Glomerular endothelial cell (primary cell): ENCODE data around the gene SLC18A3. TPM values are rescaled to one million over a fixed set of nuclear protein-coding genes. Genes with fewer than 3 reads are reported as not detected.
A peak's percentile ranks its signal among the peaks of the same experiment; 100 is the strongest.

Experiments
- DNase-seq: peaks from one replicate; pipeline ENCODE4 v3.0.0-alpha.2; 2011; ENCODE audit warnings: low read depth, low spot score; ENCODE audit errors: extremely low read depth
- total RNA-seq: library from RNA; depleted of rRNA; stranded (reverse); fragments of >200 nt; gene quantifications from 2 replicates; pipeline ENCODE4 v1.2.3, GENCODE V29; 2015

SLC18A3 gene
- total RNA-seq: not detected in 2 replicates

GRCh38 chr10:49610114-49610457 lies at the start of gene SLC18A3:
Gene SLC18A3, plus strand, starts transcription at chr10:49610310. Its CDS starts 431 bp downstream, at chr10:49610741.
- DNase-seq: no peak

DNA sequence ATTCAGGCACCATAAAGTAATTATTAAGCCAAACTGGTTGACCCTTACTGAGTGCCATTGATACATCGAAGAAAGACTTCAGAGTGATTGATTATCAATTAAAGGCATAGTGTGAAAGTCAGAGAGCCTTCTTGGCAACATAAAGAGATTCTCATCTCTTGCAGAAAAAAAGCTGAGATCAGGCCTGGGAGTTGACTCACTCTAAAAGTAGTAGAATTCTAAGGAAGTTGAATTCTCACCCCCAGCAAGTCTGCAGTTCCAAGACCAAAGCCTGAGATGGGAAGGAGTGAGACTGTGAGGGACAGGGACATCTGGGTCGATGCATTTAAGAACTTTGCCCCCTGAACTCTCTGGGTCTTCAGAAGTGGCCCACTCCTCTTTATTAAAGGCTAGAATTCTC lies 49.6 kb upstream of the SLC18A3 start:
- no peak for DNase-seq

GRCh38 chr10:49562893-49563292 lies 47.2 kb upstream of the SLC18A3 start:
- no peak for DNase-seq

- no peak for DNase-seq
These were observed 45.6 kb upstream of the SLC18A3 start for GRCh38 chr10:49564461-49565009.

DNA sequence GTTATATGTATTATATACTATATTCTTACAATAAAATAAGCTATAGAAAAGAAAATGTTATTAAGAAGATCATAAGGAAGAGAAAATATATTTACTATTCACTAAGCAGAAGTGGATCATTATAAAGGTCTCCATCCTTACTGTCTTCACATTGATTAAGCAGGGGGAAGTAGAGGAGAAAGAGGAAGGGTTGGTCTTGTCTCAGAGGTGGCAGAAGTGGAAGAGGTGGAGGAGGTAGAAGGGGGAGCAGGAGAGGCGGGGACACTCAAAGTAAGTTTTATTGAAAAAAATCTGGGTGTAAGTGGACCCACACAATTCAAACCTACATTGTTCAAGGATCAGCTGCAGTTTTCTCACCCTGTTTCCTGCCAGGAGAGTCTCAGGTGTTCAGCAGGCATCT lies 42.3 kb upstream of the SLC18A3 start:
- DNase-seq: no peak

DNA sequence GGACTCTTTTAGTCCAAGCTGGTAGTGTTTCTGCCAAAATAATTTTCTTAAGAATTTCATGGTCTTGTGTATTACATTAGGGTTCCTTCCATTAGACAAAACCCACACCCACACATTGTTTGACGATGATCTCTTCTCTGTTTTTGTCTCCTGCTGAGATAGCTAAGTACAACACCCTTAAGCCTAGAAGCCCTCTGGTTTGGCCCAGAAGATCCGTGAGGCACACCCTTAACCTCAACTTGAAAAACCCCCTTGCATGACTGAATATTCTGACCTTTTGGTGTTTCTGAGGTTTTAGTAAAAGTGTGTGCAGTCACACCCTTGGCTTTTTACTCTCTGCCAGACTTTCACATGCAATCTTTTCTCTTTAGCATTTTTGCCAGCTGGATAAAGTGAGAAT lies 41.9 kb upstream of the SLC18A3 start:
- DNase-seq: no peak

GRCh38 chr10:49569031-49569631 lies 41.0 kb upstream of the SLC18A3 start:
- no peak for DNase-seq

- no peak for DNase-seq
These were observed 38.7 kb upstream of the SLC18A3 start for GRCh38 chr10:49571388-49571787.

GRCh38 chr10:49572594-49573114 lies 37.5 kb upstream of the SLC18A3 start:
- DNase-seq: no peak

DNA sequence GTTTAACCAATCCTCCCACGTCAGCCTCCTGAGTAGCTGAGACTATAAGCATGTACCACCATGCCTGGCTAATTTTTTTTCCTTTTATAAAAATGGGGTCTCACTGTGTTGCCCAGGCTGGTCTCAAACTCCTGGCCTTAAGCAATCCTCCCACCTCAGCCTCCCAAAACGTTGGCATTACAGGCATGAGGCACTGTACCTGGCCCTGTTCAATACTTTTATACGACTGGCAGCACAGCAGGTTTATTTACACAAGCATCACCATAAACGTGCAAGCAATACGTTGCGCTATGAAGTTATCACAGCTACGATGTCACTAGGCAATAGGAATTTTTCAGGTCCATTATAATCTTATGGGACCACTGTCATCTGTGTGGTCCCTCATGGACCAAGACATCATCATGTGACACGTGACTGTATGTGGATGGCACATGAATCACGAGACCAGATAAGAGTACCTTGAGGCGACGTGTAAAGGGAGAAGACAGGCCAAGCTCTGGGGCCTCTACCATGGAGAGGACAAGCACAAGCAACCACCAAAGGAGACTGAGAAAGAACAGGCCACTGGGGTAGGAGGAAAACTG lies 34.5 kb upstream of the SLC18A3 start:
- DNase-seq: no peak

DNA sequence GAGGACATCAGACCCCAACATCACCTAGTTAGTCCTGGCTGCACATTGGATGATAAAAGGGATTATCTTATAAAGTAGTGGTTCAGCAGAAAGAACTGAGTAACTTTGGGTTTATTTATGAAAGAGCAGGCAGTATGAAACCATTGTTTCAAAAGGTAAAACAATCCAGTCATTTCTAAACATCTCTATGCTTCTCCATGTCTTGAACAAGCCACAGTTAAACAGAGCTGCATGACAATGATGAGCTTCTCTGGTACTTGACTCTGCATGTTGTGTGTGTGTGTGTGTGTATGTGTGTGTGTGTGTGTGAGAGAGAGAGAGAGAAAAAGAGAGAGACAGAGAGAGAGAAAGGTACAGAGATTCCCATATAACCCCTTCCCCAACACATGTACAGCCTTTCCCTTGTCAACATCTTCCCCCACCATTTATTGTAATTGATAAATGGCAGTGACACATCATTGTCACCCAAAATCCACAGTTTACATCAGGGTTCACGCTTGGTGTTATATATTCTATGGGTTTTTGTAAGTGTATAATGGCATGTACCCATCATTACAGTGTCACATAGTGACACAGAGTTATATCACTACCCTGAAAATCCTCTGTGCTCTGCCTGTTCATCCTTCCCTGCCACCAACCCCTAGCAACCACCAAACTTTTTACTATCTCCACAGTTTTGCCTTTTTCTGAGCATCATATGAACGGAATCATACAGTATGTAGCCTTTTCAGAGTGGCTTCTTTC lies 32.8 kb upstream of the SLC18A3 start:
- no peak for DNase-seq

DNA sequence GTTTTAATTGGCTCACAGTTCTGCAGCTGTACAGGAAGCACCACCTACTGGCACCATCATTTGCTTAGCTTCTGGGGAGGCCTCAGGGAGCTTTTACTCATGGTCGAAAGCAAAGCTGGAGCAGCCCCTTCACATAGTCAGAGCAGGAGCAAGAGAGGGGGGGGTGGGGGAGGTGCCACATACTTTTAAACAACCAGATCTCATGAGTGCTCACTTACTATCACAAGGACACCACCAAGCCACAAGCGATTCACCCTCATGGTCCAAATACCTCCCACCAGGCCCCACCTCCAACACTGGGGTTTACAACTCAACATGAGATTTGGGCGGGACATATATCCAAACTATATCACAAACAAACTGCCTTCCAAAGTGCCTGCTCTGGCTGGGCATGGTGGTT lies 31.7 kb upstream of the SLC18A3 start:
- no peak for DNase-seq

DNA sequence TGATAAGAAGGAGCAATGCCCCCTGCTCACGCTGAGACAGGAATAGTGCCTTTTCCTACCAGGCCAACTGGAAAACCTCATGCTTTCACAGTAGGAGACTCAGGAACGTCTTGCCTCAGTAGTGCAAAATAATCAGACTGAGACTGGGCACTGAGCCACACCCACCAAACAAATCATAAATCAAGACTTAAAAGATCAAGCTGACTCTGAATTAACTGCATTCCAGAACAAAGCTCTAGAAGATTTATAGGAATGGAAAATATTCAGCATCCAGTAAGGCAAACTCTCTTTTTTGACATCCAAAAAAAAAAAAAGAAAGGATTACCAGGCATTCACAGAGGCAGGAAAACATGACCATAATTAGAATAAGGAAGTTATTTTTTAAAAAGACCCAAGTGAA lies 30.5 kb upstream of the SLC18A3 start:
- DNase-seq: no peak

- no peak for DNase-seq
These were observed 24.7 kb upstream of the SLC18A3 start for GRCh38 chr10:49585387-49585786.

DNA sequence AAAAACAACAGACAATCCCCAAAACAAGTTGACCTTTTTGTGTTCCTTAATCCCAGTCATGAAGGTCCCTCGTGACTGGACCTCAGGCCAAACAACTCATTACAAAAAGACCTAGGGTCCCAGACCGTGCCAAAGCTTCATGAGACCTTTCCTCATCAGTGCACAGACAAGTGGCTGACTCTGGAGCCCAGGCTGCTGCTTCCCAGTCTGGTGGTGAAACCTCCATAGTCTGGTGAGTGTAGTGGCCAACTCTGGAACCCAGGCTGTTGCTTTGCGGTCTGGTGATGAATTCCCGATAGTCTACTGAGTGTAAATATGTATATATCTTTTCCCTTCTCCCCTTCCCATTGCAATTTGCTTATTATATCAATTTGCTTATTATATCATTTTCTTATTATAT lies 22.1 kb upstream of the SLC18A3 start:
- no peak for DNase-seq

DNA sequence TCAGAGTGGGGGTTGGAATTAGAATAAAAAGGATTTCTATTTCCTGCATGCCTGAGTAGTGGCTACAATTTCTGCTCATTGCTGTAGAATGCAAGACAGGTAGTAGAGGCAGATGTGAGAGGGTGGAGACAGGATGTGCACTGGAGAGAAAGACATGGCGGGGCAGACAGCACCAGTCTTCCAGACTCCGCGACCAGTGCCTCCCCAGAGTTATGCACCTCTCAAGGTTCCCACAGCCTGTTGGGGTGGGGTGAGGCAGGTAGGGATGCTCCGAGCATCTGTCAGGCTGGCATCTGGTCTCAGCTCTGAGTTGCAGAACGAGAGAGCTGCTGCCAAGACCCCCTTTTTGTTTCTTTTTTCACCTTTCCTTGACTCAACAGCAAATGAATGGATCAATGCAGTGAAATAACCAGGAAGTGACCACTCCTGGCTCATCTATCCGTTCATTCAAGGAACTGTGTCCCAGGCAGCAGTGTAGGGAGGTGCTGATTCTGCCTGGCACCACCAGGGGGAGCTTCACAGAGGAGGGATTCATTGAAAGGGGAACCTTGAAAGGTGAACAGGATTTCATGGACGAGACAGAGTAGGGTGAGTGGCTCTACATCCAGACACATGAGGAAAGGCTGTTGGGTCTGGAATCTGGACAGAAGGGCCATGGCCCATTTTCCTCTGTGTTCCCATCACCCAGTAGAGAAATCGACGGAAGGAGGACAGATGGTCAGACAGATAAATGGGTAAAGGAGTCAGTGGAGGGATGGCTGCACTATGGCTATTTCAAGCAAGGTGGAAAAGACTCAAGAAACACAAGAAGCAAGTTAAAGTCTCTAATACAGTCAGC lies 17.2 kb upstream of the SLC18A3 start:
- DNase-seq: peak; percentile 16

GRCh38 chr10:49593564-49593875 lies 16.6 kb upstream of the SLC18A3 start:
- DNase-seq: no peak

GRCh38 chr10:49593998-49594397 lies 16.1 kb upstream of the SLC18A3 start:
- no peak for DNase-seq

- DNase-seq: peak; percentile 33
These were observed 15.5 kb upstream of the SLC18A3 start for GRCh38 chr10:49594594-49594993.

GRCh38 chr10:49595003-49595712 lies 15.0 kb upstream of the SLC18A3 start:
- no peak for DNase-seq
